HEK293T (cell line): ENCODE measurements around the gene BUB3.

ENCODE experiments used
- CTCF ChIA-PET: fragments of 350-600 bp; formaldehyde crosslinking; extraction: SDS; loops from one replicate; lab custom pipeline; 2021; ENCODE audit warnings: antibody characterized with exemption, inconsistent platforms; lab: Yijun Ruan, JAX
- POLR2A ChIA-PET: fragments of 350-600 bp; formaldehyde crosslinking; extraction: SDS; loops from one replicate; lab custom pipeline; 2020; ENCODE audit warnings: antibody characterized with exemption, inconsistent platforms; lab: Yijun Ruan, JAX
- DNase-seq: peaks from one replicate; pipeline ENCODE4 v3.0.0; 2012; ENCODE audit warnings: mixed read lengths; ENCODE audit errors: extremely low spot score
- ARNT ChIP-seq: fragments of 450-650 bp; IDR thresholded peaks from 2 replicates; pipeline ENCODE4 v1.6.1; 2017; ENCODE audit warnings: mild to moderate bottlenecking
- BHLHE40 ChIP-seq: fragments of 450-650 bp; IDR thresholded peaks from 2 replicates; pipeline ENCODE4 v1.6.1; 2016; ENCODE audit warnings: mild to moderate bottlenecking, moderate library complexity, borderline replicate concordance
- CTBP1 ChIP-seq: fragments of 450-650 bp; IDR thresholded peaks from 2 replicates; pipeline ENCODE4 v1.6.1; 2016; ENCODE audit warnings: borderline replicate concordance
- ELF4 ChIP-seq: fragments of 450-650 bp; IDR thresholded peaks from 2 replicates; pipeline ENCODE4 v1.6.1; 2017; ENCODE audit warnings: antibody characterized with exemption
- FOXA1 ChIP-seq: fragments of 450-650 bp; IDR thresholded peaks from 2 replicates; pipeline ENCODE4 v1.6.1; 2016; ENCODE audit warnings: mild to moderate bottlenecking
- FOXK2 ChIP-seq: fragments of 450-650 bp; IDR thresholded peaks from 2 replicates; pipeline ENCODE4 v1.6.1; 2016; ENCODE audit warnings: mild to moderate bottlenecking
- FOXM1 ChIP-seq: fragments of 450-650 bp; IDR thresholded peaks from 2 replicates; pipeline ENCODE4 v1.6.1; 2017; ENCODE audit warnings: mild to moderate bottlenecking, borderline replicate concordance
- HDGF ChIP-seq: fragments of 450-650 bp; IDR thresholded peaks from 2 replicates; pipeline ENCODE4 v1.6.1; 2017; ENCODE audit warnings: antibody characterized with exemption, borderline replicate concordance
- L3MBTL2 ChIP-seq: fragments of 450-650 bp; conservative IDR thresholded peaks from 2 replicates; pipeline ENCODE4 v1.6.1; 2016; ENCODE audit warnings: mild to moderate bottlenecking
- LEF1 ChIP-seq: fragments of 450-650 bp; IDR thresholded peaks from 2 replicates; pipeline ENCODE4 v1.6.1; 2017; ENCODE audit warnings: mild to moderate bottlenecking, borderline replicate concordance
- NFRKB ChIP-seq: fragments of 450-650 bp; IDR thresholded peaks from 2 replicates; pipeline ENCODE4 v1.6.1; 2016; ENCODE audit warnings: mild to moderate bottlenecking, moderate library complexity
- SP1 ChIP-seq: fragments of 450-650 bp; IDR thresholded peaks from 2 replicates; pipeline ENCODE4 v1.6.1; 2017
- SUZ12 ChIP-seq: fragments of 450-650 bp; IDR thresholded peaks from 2 replicates; pipeline ENCODE4 v1.6.1; 2016; ENCODE audit warnings: mild to moderate bottlenecking
- TARDBP ChIP-seq: fragments of 450-650 bp; IDR thresholded peaks from 2 replicates; pipeline ENCODE4 v1.6.1; 2016
- ZNF384 ChIP-seq: fragments of 450-650 bp; IDR thresholded peaks from 2 replicates; pipeline ENCODE4 v1.6.1; 2016
- TF ChIP-seq, protein P1 (sequence below): fragments of 450-650 bp; IDR thresholded peaks from 2 replicates; pipeline ENCODE4 v1.6.1; 2016

BUB3 gene

DNA sequence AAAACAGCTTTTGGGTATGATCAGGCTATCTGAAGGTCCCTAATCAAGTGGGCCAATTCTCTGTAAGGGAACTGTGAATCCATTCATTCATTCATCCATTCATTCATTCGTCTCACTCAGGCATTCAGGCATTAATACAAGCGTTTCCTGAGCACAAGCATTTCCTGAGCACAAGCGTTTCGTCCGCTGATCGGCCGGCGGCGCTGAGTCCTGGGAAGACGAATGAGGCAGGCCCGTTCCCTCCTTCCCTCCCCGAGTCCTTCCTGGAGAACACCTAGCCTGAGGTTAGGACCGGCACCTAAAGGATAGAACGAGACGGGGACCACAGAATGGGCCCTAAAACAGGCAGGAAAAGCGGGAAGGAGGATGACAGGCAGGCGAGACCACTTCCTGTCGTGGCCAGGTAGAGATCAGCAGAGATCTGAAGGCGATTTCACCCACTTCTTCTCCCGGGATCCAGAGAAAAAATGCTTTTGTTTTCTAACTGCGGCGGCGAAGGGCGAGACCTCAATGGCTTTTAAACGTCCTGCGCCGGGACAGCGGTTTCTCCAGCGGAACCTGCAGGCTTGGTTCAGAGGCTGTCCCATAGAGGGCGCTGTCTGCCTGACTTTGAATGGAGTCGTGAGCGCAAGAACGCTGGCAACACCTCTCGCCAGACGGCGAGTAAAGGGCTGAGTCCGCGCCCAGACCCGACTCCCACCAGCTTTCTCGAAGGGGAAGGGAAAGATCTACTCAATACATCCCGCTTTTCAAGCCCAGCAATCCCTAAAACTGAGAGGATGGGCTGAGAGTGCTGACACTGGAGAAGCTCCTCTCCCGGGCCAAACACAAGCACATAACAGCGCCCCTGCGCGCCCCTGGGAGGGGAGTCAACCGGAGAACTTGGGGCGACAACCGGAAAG is 21.4 kb upstream of the BUB3 start:
- peak; percentile 96 for DNase-seq
- no peak for TF ChIP-seq TARDBP
- peak; percentile 41 for TF ChIP-seq L3MBTL2
- ChIA-PET POLR2A (interaction anchor here (1.1 kb wide), 1 partner anchor 21 kb away, joined by 7 read pairs; the partner anchor contains the start of gene BUB3), CTCF (interaction anchor here (0.6 to 0.8 kb wide), 3 partner anchors 10 to 31 kb away, joined by 3 to 4 read pairs (median 3); no protein-coding TSS in a partner anchor)

GRCh38 chr10:123133541-123134342 is 20.5 kb upstream of the BUB3 start:
- POLR2A ChIA-PET: interaction anchor here (1.1 to 1.8 kb wide), 2 partner anchors 20 kb away, joined by 7 to 8 read pairs; partner anchors contain the start of gene BUB3
- no peak for DNase-seq
- TF ChIP-seq SP1: no peak
- TF ChIP-seq HDGF: no peak
- no peak for TF ChIP-seq NFRKB
- CTCF ChIA-PET: interaction anchor here (0.6 to 0.8 kb wide), 3 partner anchors 11 to 32 kb away, joined by 3 to 4 read pairs (median 3); no protein-coding TSS in a partner anchor

DNA sequence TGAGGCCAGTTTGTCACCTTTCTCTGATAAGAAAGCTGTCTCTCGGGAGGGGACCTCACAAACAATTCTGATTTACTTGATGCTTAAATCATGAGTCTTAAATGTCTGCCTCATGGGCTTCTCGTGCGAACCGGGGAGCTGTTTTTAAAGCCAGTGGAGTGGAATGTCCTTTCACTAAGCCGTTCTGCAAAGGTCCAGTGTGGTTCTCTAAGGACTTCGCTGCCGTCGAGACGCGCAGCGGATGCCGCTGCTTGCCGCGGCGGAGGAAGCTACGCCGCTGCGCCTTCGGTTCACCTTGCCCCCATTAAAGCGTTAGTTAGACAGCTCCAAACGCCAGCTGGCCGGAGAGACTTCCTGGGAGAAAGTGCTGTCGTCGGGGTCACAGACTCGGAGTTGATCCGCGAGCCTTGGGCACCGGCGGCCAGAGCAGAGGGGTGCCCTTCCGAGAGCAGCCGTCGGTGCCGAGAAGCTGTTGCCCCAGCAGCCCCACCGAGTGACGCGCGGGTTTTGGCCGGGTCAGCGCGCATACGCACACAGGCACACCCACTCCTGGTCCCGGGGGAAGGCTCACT is 19.8 kb upstream of the BUB3 start:
- ChIA-PET CTCF (no interaction called here), POLR2A (interaction anchor here (1.8 kb wide), 1 partner anchor 20 kb away, joined by 8 read pairs; the partner anchor contains the start of gene BUB3)
- no peak for TF ChIP-seq L3MBTL2
- no peak for TF ChIP-seq SP1
- TF ChIP-seq FOXM1: no peak
- TF ChIP-seq NFRKB: no peak
- no peak for TF ChIP-seq ARNT
- TF ChIP-seq ZNF384: no peak
- TF ChIP-seq, protein P1, sequence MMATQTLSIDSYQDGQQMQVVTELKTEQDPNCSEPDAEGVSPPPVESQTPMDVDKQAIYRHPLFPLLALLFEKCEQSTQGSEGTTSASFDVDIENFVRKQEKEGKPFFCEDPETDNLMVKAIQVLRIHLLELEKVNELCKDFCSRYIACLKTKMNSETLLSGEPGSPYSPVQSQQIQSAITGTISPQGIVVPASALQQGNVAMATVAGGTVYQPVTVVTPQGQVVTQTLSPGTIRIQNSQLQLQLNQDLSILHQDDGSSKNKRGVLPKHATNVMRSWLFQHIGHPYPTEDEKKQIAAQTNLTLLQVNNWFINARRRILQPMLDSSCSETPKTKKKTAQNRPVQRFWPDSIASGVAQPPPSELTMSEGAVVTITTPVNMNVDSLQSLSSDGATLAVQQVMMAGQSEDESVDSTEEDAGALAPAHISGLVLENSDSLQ: no peak
- no peak for TF ChIP-seq FOXK2
- TF ChIP-seq TARDBP: no peak
- no peak for TF ChIP-seq LEF1
- no peak for TF ChIP-seq CTBP1
- TF ChIP-seq SUZ12: no peak
- TF ChIP-seq HDGF: no peak
- TF ChIP-seq BHLHE40: no peak
- DNase-seq: no peak

DNA sequence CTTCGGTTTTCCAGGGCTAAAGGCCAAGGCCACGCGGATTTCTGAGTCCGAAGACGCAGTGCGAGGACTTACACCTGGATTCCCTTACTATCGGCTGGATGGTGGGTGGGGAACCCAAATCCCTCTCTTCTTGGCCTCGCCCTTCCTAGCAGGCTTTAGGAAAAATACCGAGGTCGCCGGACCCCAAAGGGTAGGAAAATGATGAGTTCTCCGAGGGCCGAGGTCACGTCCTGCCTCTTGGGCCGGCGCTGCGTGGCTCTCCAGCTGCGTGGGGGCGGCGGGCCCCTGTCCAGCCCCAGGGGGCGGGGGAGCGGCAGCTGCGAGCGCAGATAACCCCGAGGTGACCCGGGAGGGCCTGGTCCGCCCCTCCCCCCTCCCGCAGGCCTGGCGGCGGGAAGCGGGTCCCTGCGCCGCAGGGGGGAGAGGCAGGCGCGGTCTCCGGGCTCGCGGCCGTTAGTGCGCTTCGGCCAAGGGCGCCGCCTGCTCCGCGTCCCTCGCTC is 19.2 kb upstream of the BUB3 start:
- CTCF ChIA-PET: no interaction called here
- peak; percentile 64 for DNase-seq
- POLR2A ChIA-PET: interaction anchor here (1.8 kb wide), 1 partner anchor 19 kb away, joined by 8 read pairs; the partner anchor contains the start of gene BUB3
- TF ChIP-seq ELF4 (no peak), L3MBTL2 (no peak), LEF1 (no peak), SUZ12 (no peak), FOXA1 (no peak), TARDBP (no peak), BHLHE40 (no peak), ARNT (no peak), CTBP1 (no peak), NFRKB (no peak), HDGF (no peak), SP1 (no peak), FOXK2 (no peak), FOXM1 (no peak), ZNF384 (no peak)
- TF ChIP-seq, protein P1: no peak

DNA sequence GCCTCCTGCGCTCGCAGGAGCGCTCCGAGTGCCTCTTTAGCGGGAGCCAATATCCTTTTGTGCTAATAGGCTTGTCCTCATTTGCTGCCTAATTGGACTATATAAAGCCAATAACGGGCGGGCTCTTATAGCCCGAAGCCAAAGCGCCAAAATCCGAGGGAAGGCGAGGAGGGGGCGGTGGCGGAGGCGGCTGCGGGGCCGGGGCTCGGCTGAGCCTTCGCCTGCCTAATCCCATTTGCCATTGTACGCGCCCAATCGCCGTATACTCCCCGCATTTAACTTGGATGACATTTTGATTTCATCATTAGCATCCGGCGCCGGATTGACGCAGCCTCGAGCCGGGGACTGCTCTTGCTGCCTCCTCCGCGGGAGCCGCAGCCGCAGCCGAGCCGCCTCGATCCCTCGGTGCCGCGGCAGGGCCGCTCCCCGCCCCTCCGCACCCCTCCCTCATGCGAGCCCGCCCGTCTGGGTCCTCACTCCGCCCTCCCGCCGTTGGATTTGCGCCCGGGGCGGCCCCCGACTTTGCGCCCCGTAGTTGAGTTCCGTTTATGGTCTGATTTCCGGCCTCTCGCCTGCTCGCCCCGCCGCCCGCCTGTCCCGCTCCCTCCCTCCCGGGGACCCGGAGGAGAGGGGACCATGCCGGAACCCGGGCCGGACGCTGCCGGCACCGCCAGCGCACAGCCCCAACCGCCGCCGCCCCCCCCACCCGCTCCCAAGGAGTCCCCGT is 18.6 kb upstream of the BUB3 start, which contains the start of gene HMX3:
Gene HMX3, plus strand, starts transcription at position 556 of the 727 bp plus-strand sequence. Its CDS starts 81 bp downstream, at position 637.
- TF ChIP-seq NFRKB (no peak), L3MBTL2 (peak; percentile 85)
- peak; percentile 57 for DNase-seq
- CTCF ChIA-PET: no interaction called here
- POLR2A ChIA-PET: interaction anchor here (1.8 kb wide), 1 partner anchor 19 kb away, joined by 8 read pairs; the partner anchor contains the start of gene BUB3

DNA sequence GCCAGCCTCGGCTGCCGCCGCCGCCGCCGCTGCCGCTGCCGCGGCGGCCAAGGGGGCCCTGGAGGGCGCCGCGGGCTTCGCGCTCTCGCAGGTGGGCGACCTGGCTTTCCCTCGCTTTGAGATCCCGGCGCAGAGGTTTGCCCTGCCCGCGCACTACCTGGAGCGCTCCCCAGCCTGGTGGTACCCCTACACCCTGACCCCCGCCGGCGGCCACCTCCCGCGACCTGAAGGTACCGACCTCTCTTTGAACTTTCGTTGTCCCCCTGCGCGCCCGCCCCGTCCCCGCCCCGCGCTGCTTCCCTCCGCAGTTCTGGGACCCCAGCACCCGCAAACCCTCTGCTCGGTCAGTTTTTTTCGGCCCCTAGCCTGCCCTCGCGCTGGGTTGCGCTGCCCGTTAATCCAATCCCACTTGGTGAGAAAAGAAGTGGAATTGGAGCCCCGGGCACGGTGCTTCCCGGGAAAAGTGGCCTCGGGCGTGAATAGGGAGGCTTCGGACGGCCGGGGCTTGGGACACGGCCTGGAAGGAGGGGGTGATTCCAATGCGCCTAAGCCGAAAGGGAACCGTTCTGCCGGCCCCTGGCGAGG is 17.9 kb upstream of the BUB3 start:
- TF ChIP-seq BHLHE40 (no peak), FOXK2 (no peak), ZNF384 (no peak), L3MBTL2 (no peak), SUZ12 (no peak), CTBP1 (no peak), FOXM1 (no peak), TARDBP (no peak), NFRKB (no peak), ARNT (no peak), LEF1 (no peak)
- DNase-seq: no peak
- ChIA-PET POLR2A (interaction anchor here (1.4 kb wide), 1 partner anchor 18 kb away, joined by 6 read pairs; the partner anchor contains the start of gene BUB3), CTCF (no interaction called here)
